Measurements from ENCODE around the gene TENM4. TPM values are rescaled to one million over a fixed set of nuclear protein-coding genes. Genes with fewer than 3 reads are reported as not detected.

TENM4 gene
- total and polyA plus RNA-seq, 10 of the 15 experiments (the other 5 are each of a cell fraction or from before 2014, with no cell fraction given), result 0.03 to 0.12 (median 0.06) TPM; not detected in 7

DNA sequence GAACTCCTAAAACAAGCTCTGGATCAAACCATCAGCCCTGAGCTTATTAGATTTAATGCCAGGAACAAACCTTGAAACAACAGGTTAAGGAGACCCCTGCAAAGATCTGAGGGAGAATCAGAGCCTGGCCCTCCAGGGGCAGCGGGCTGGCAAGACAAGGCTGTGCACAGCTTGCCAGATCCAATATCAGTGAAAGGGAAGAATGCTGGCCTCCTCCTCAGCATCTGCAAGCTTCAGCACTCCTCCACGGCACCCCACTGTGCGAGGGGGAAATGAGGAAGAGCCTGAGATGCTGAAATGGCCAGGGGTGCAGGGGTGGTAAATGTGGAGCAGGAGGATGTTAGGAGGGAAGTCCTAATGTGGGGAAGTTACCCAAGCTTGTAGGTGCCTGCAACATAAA, 167.0 kb downstream of the TENM4 start (continued):
- TF ChIP-seq NR2C2 (IDR thresholded peaks at IDR 0.05; ENCODE audit: borderline replicate concordance, control insufficient read depth, insufficient read length, low read depth), result no peak
- TF ChIP-seq, protein P1, sequence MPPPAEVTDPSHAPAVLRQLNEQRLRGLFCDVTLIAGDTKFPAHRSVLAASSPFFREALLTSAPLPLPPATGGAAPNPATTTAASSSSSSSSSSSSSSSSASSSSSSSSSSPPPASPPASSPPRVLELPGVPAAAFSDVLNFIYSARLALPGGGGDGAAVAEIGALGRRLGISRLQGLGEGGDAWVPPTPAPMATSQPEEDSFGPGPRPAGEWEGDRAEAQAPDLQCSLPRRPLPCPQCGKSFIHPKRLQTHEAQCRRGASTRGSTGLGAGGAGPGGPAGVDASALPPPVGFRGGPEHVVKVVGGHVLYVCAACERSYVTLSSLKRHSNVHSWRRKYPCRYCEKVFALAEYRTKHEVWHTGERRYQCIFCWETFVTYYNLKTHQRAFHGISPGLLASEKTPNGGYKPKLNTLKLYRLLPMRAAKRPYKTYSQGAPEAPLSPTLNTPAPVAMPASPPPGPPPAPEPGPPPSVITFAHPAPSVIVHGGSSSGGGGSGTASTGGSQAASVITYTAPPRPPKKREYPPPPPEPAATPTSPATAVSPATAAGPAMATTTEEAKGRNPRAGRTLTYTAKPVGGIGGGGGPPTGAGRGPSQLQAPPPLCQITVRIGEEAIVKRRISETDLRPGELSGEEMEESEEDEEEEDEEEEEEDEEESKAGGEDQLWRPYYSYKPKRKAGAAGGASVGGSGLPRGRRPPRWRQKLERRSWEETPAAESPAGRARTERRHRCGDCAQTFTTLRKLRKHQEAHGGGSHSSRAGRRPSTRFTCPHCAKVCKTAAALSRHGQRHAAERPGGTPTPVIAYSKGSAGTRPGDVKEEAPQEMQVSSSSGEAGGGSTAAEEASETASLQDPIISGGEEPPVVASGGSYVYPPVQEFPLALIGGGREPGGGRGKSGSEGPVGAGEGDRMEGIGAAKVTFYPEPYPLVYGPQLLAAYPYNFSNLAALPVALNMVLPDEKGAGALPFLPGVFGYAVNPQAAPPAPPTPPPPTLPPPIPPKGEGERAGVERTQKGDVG (CRISPR knock-in tag; IDR thresholded peaks at IDR 0.05), result no peak
- no peak for TF ChIP-seq CHD1 (IDR thresholded peaks at IDR 0.05; ENCODE audit: low read depth, low read length)
- TF ChIP-seq BMI1 (IDR thresholded peaks at IDR 0.05; ENCODE audit: borderline replicate concordance), result no peak

DNA sequence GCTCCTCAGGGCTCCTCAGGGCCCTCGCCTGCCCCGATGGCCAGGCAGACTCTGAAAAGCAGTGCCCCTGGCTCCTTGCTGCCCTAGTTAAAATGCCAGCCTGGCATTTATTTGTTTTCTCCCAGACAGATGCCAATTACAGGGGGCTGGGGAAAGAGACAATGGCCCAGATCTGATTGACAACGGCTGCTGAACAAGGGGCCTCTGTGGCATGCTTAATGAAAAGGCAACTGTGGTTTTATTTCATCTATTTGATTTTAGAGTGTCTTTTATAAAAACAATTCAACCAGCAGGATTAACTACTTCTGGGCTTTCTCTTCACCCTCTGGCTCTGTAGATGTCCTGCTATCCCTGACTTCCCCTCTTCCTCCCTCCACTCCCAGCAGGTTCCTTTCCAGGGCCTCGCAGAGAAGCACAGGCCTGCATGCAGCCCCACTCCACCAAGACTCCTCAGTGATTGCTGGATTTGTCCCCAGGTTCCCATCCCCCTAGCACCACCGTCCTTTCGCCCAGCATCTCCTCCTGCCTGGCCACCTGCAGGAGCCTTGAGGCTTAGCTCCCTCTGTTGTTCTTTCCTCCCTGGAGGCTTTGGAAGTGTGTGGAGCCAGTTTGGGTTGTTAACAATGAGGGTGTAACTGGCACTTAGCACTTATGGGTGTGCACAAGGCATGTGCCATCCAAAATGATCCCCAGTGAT, 171.1 kb downstream of the TENM4 start:
- 27% methylated on average over 6 of the region's 6 CpGs for WGBS (ENCODE audit: insufficient coverage, insufficient replicate concordance, low lambda C conversion rate, missing lambda C conversion rate)
- ChIA-PET SMC1A (ENCODE audit: uncharacterized antibody, unreplicated experiment) (no interaction called here), RAD21 (ENCODE audit: unreplicated experiment) (no interaction called here), POLR2A (no interaction called here), CTCF (interaction anchor here (1.3 kb wide), 1 partner anchor 224 kb away, joined by 3 read pairs; no protein-coding TSS in a partner anchor)
- Histone ChIP-seq H2AFZ (ENCODE audit: control insufficient read depth, low read depth, low read length) (no peak overlapping the region), H3K36me3 (ENCODE audit: control insufficient read depth in 2 of 2, insufficient read depth in 2 of 2, low read length in 1 of 2) (no peaks in the 10 kb centered on the region), H3K9me3 (replicated peaks; ENCODE audit: control insufficient read depth, insufficient read depth, low read length) (no peaks in the 10 kb centered on the region), H3K27me3 (replicated peaks in 1 of 2; ENCODE audit: control insufficient read depth in 2 of 2, insufficient read depth in 2 of 2, low read length in 1 of 2) (no peaks in the 10 kb centered on the region), H3K27ac (ENCODE audit: control insufficient read depth, insufficient read depth) (no peak overlapping the region), H3K4me2 (ENCODE audit: control insufficient read depth, insufficient read depth) (no peak overlapping the region), H4K20me1 (ENCODE audit: control insufficient read depth, insufficient read depth) (no peaks in the 10 kb centered on the region), H3K4me3 (no peak overlapping the region), H3K9ac (ENCODE audit: control insufficient read depth, insufficient read depth, low read length) (no peak overlapping the region), H3K4me1 (ENCODE audit: control insufficient read depth, insufficient read depth, low read length) (no peaks in the 10 kb centered on the region), H3K79me2 (ENCODE audit: control insufficient read depth, insufficient read depth, low read length) (no peaks in the 10 kb centered on the region)
- no TSS peak for BruUV-seq (replicated peaks)
- DNase-seq (ENCODE audit: low read depth, low spot score), result no peak
- intact Hi-C loops (cut with micrococcal nuclease; ENCODE audit: unreplicated experiment) (no loop called here), in situ Hi-C loops (cut with MboI) (no loop called here)
- no peak for TF ChIP-seq GATAD2B (conservative IDR thresholded peaks at IDR 0.05; ENCODE audit: low read depth)
- TF ChIP-seq JUND (IDR thresholded peaks at IDR 0.05; ENCODE audit: low read depth, low read length), result no peak
- TF ChIP-seq, protein P2, sequence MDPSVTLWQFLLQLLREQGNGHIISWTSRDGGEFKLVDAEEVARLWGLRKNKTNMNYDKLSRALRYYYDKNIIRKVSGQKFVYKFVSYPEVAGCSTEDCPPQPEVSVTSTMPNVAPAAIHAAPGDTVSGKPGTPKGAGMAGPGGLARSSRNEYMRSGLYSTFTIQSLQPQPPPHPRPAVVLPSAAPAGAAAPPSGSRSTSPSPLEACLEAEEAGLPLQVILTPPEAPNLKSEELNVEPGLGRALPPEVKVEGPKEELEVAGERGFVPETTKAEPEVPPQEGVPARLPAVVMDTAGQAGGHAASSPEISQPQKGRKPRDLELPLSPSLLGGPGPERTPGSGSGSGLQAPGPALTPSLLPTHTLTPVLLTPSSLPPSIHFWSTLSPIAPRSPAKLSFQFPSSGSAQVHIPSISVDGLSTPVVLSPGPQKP (IDR thresholded peaks at IDR 0.05; ENCODE audit: low read depth, low read length), result no peak
- TF ChIP-seq, protein P3, sequence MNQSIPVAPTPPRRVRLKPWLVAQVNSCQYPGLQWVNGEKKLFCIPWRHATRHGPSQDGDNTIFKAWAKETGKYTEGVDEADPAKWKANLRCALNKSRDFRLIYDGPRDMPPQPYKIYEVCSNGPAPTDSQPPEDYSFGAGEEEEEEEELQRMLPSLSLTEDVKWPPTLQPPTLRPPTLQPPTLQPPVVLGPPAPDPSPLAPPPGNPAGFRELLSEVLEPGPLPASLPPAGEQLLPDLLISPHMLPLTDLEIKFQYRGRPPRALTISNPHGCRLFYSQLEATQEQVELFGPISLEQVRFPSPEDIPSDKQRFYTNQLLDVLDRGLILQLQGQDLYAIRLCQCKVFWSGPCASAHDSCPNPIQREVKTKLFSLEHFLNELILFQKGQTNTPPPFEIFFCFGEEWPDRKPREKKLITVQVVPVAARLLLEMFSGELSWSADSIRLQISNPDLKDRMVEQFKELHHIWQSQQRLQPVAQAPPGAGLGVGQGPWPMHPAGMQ (IDR thresholded peaks at IDR 0.05; ENCODE audit: borderline replicate concordance), result no peak
- no peak for TF ChIP-seq NRF1 (conservative IDR thresholded peaks at IDR 0.05; ENCODE audit: low read depth, low read length)
- FAIRE-seq, result no peak
- no peak for ATAC-seq
